WTC11 (cell line): ENCODE results near the gene ZNF280D. TPM values are rescaled to one million over a fixed set of nuclear protein-coding genes. Genes with fewer than 3 reads are reported as not detected.

Source experiments
- ATAC-seq: fragments of 200-7000 bp; cut with Tn5 transposase; 2 replicates; pipeline ENCODE4 v1.10.0; 2021; ENCODE audit warnings: mild to moderate bottlenecking, moderate library complexity
- CTCF ChIA-PET: fragments of 300-600 bp; sonication (Branson Sonifier 250); formaldehyde crosslinking; loops from one replicate; lab custom pipeline; 2021; ENCODE audit warnings: antibody characterized with exemption; lab: Charles Lee
- POLR2A ChIA-PET: fragments of 350-600 bp; sonication (Branson Sonifier 250); formaldehyde crosslinking; loops from one replicate; lab custom pipeline; 2021; ENCODE audit warnings: antibody characterized with exemption; lab: Charles Lee
- DNase-seq: peaks from one replicate; pipeline ENCODE4 v3.0.0; 2021; ENCODE audit warnings: low spot score
- H3K27ac Mint-ChIP-seq: 2 replicates; pipeline ENCODE4 v1.8.0; 2021; ENCODE audit warnings: mixed read lengths
- H3K27me3 Mint-ChIP-seq: 2 replicates; pipeline ENCODE4 v1.8.0; 2021; ENCODE audit warnings: low read depth, mild to moderate bottlenecking, moderate library complexity, mixed read lengths
- H3K36me3 Mint-ChIP-seq: 2 replicates; pipeline ENCODE4 v1.8.0; 2021; ENCODE audit warnings: mixed read lengths
- H3K4me1 Mint-ChIP-seq: 2 replicates; pipeline ENCODE4 v1.8.0; 2022; ENCODE audit warnings: mixed read lengths
- H3K4me3 Mint-ChIP-seq: 2 replicates; pipeline ENCODE4 v1.8.0; 2021; ENCODE audit warnings: mild to moderate bottlenecking, moderate library complexity, mixed read lengths
- H3K9me3 Mint-ChIP-seq: 2 replicates; pipeline ENCODE4 v1.8.0; 2021; ENCODE audit warnings: mixed read lengths
- CTCF ChIP-seq: fragments of 200-600 bp; IDR thresholded peaks from 2 replicates; pipeline ENCODE4 v1.8.0; 2022; ENCODE audit warnings: antibody characterized with exemption
- E2F5 ChIP-seq: sonication (generic); formaldehyde crosslinking; IDR thresholded peaks from 2 replicates; pipeline ENCODE4 v1.8.1; 2022; ENCODE audit warnings: mild to moderate bottlenecking, moderate library complexity, missing genetic modification reagents
- ERG ChIP-seq: fragments of 250-450 bp; sonication (Bioruptor Pico); IDR thresholded peaks from 2 replicates; pipeline ENCODE4 v1.8.0; 2021; ENCODE audit warnings: mild to moderate bottlenecking
- FOXJ3 ChIP-seq: sonication (generic); formaldehyde crosslinking; IDR thresholded peaks from 2 replicates; pipeline ENCODE4 v1.9.0; 2021; ENCODE audit warnings: missing genetic modification reagents, mild to moderate bottlenecking, borderline replicate concordance
- FOXK1 ChIP-seq: sonication (generic); formaldehyde crosslinking; IDR thresholded peaks from 2 replicates; pipeline ENCODE4 v1.8.0; 2022; ENCODE audit warnings: mild to moderate bottlenecking, moderate library complexity, missing genetic modification reagents
- HMGA2 ChIP-seq: fragments of 250-450 bp; sonication (Bioruptor Pico); IDR thresholded peaks from 2 replicates; pipeline ENCODE4 v1.4.0; 2021; ENCODE audit warnings: mild to moderate bottlenecking, moderate library complexity
- JUN ChIP-seq: sonication (generic); formaldehyde crosslinking; IDR thresholded peaks from 2 replicates; pipeline ENCODE4 v1.8.0; 2023; ENCODE audit warnings: mild to moderate bottlenecking, missing genetic modification reagents
- MLX ChIP-seq: sonication (generic); formaldehyde crosslinking; IDR thresholded peaks from 2 replicates; pipeline ENCODE4 v1.8.1; 2023; ENCODE audit warnings: mild to moderate bottlenecking, missing genetic modification reagents, moderate library complexity
- NR1H2 ChIP-seq: sonication (generic); formaldehyde crosslinking; IDR thresholded peaks from 2 replicates; pipeline ENCODE4 v1.9.0; 2021; ENCODE audit warnings: mild to moderate bottlenecking, moderate library complexity, missing genetic modification reagents
- PREB ChIP-seq: sonication (generic); formaldehyde crosslinking; IDR thresholded peaks from 2 replicates; pipeline ENCODE4 v1.8.1; 2022; ENCODE audit warnings: mild to moderate bottlenecking, missing genetic modification reagents, moderate library complexity, borderline replicate concordance
- PRRX2 ChIP-seq: fragments of 250-450 bp; sonication (Bioruptor Pico); IDR thresholded peaks from 2 replicates; pipeline ENCODE4 v1.8.0; 2021; ENCODE audit warnings: mild to moderate bottlenecking
- SOX15 ChIP-seq: fragments of 250-450 bp; sonication (Bioruptor Pico); IDR thresholded peaks from 2 replicates; pipeline ENCODE4 v1.9.0; 2021; ENCODE audit warnings: mild to moderate bottlenecking
- USF1 ChIP-seq: sonication (generic); formaldehyde crosslinking; IDR thresholded peaks from 2 replicates; pipeline ENCODE4 v1.8.0; 2022; ENCODE audit warnings: mild to moderate bottlenecking, missing genetic modification reagents
- ZBTB43 ChIP-seq: sonication (generic); formaldehyde crosslinking; IDR thresholded peaks from 2 replicates; pipeline ENCODE4 v1.8.1; 2023; ENCODE audit warnings: mild to moderate bottlenecking, missing genetic modification reagents
- ZMAT4 ChIP-seq: fragments of 250-450 bp; sonication (Bioruptor Pico); IDR thresholded peaks from 2 replicates; pipeline ENCODE4 v1.9.0; 2021; ENCODE audit warnings: mild to moderate bottlenecking
- ZNF121 ChIP-seq: sonication (generic); formaldehyde crosslinking; IDR thresholded peaks from 2 replicates; pipeline ENCODE4 v1.8.0; 2023; ENCODE audit warnings: missing genetic modification reagents
- ZNF263 ChIP-seq: sonication (generic); formaldehyde crosslinking; IDR thresholded peaks from 2 replicates; pipeline ENCODE4 v1.8.1; 2022; ENCODE audit warnings: low read depth, mild to moderate bottlenecking, moderate library complexity, missing genetic modification reagents
- ZNF396 ChIP-seq: fragments of 250-450 bp; sonication (Bioruptor Pico); IDR thresholded peaks from 2 replicates; pipeline ENCODE4 v1.8.0; 2021; ENCODE audit warnings: mild to moderate bottlenecking, moderate library complexity, borderline replicate concordance
- ZNF671 ChIP-seq: fragments of 250-450 bp; sonication (Bioruptor Pico); IDR thresholded peaks from 2 replicates; pipeline ENCODE4 v1.8.0; 2021; ENCODE audit warnings: mild to moderate bottlenecking
- total RNA-seq: library from RNA; stranded (reverse); gene quantifications from 3 replicates; pipeline ENCODE4 v1.2.3, GENCODE V29; 2021

The ZNF280D gene
- total RNA-seq, 1 experiment from 2014 or later = 25.7 TPM

GRCh38 chr15:56667517-56667916 is 65.8 kb downstream of the ZNF280D start (continued):
- TF ChIP-seq E2F5 (CRISPR knock-in tag) = no peak
- TF ChIP-seq ERG (CRISPR knock-in tag) = no peak
- no peak for TF ChIP-seq ZNF396 (CRISPR knock-in tag)
- no peak for TF ChIP-seq FOXJ3 (CRISPR knock-in tag)
- TF ChIP-seq PRRX2 (CRISPR knock-in tag) = no peak
- no peak for TF ChIP-seq MLX (CRISPR knock-in tag)
- no peak for TF ChIP-seq SOX15
- TF ChIP-seq ZNF121 = no peak
- no peak for TF ChIP-seq USF1 (CRISPR knock-in tag)
- no peak for TF ChIP-seq ZNF263

- TF ChIP-seq ZBTB43 (CRISPR knock-in tag) (no peak), ZMAT4 (CRISPR knock-in tag) (no peak), CTCF (no peak), HMGA2 (CRISPR knock-in tag) (no peak), ZNF671 (CRISPR knock-in tag) (no peak), ZNF121 (no peak), FOXK1 (CRISPR knock-in tag) (no peak), JUN (CRISPR knock-in tag) (no peak), PRRX2 (CRISPR knock-in tag) (no peak), PREB (CRISPR knock-in tag) (no peak), NR1H2 (CRISPR knock-in tag) (no peak)
- H3K27me3 Mint-ChIP-seq = no peaks in the 10 kb centered on the region
Measured at GRCh38 chr15:56660943-56661342, 72.4 kb downstream of the ZNF280D start.

More at GRCh38 chr15:56660943-56661342, 72.4 kb downstream of the ZNF280D start:
- H3K36me3 Mint-ChIP-seq = peaks cover 8% of the 10 kb centered on the region
- ATAC-seq (no peak), DNase-seq (no peak)
- no peaks in the 10 kb centered on the region for H3K4me1 Mint-ChIP-seq
- no peak overlapping the region for H3K4me3 Mint-ChIP-seq
- H3K9me3 Mint-ChIP-seq = no peaks in the 10 kb centered on the region
- POLR2A ChIA-PET = no interaction called here
- CTCF ChIA-PET = no interaction called here
- no peak overlapping the region for H3K27ac Mint-ChIP-seq
